Endothelial cell of umbilical vein (primary cell): Measurements from ENCODE around the gene ADCY2. TPM values are rescaled to one million over a fixed set of nuclear protein-coding genes. Genes with fewer than 3 reads are reported as not detected.

ENCODE experiments used
- BruUV-seq: library from RNA; stranded (reverse); fragments of 400-500 nt; replicated peaks from 2 replicates; lab custom pipeline; 2021; lab: Mats Ljungman, UMichigan
- CTCF ChIA-PET: fragments of 300-600, 350-600 bp; sonication (Branson Sonifier 250); formaldehyde crosslinking; loops from one replicate; lab custom pipeline; 2021; ENCODE audit warnings: antibody characterized with exemption, inconsistent platforms; lab: Charles Lee
- POLR2A ChIA-PET: fragments of 300-600, 350-600 bp; sonication (Branson Sonifier 250); formaldehyde crosslinking; loops from one replicate; lab custom pipeline; 2021; ENCODE audit warnings: antibody characterized with exemption, inconsistent platforms; lab: Charles Lee
- DNase-seq: peaks from one replicate; pipeline ENCODE4 v3.0.0-alpha.2; 2011; ENCODE audit warnings: low read depth, low spot score
- FAIRE-seq: peaks from 2 replicates; lab custom pipeline; 2011; peaks lifted over from hg19 to GRCh38; lab: Jason Lieb, UNC
- H2AFZ ChIP-seq: 2 replicates; pipeline ENCODE4 v1.6.0; 2012; ENCODE audit warnings: low read depth, low read length, control low read depth, inconsistent platforms
- H3K27ac ChIP-seq: 2 replicates; pipeline ENCODE4 v1.5.1; 2011; ENCODE audit warnings: low read depth, mild to moderate bottlenecking, control low read depth, low read length, moderate library complexity; ENCODE audit not compliant: insufficient read depth
- H3K27me3 ChIP-seq, 2 experiments: 2 replicates each; pipeline versions ENCODE4 v1.6.0 to v1.6.1; 2011; ENCODE audit warnings: low read length in 2 of 2, mixed read lengths in 1 of 2; ENCODE audit not compliant: control insufficient read depth in 2 of 2, insufficient read depth in 2 of 2
- H3K36me3 ChIP-seq, 2 experiments: 2 replicates in 1 of 2; 3 replicates in 1 of 2; pipeline ENCODE4 v1.5.1; 2011; ENCODE audit warnings: low read length in 2 of 2, mild to moderate bottlenecking in 1 of 2, moderate library complexity in 1 of 2; ENCODE audit not compliant: control insufficient read depth in 2 of 2, insufficient read depth in 2 of 2; ENCODE audit errors: extremely low read depth in 1 of 2
- H3K4me1 ChIP-seq: 3 replicates; pipeline ENCODE4 v1.5.1; 2011; ENCODE audit warnings: mild to moderate bottlenecking, low read length; ENCODE audit not compliant: control insufficient read depth, insufficient read depth; ENCODE audit errors: extremely low read depth
- H3K4me2 ChIP-seq: 2 replicates; pipeline ENCODE4 v1.6.1; 2011; ENCODE audit warnings: low read length, control low read depth, mixed read lengths; ENCODE audit not compliant: insufficient read depth
- H3K4me3 ChIP-seq, 3 experiments: fragments of 200-600 bp in 1 of 3; sonication (generic), shearing (Covaris generic) in 1 of 3; replicated peaks in 1 of 3; 2 replicates each; pipeline ENCODE4 v1.5.1; 2011 to 2016; ENCODE audit warnings: control low read depth in 3 of 3, low read length in 3 of 3, mild to moderate bottlenecking in 2 of 3, inconsistent platforms in 1 of 3, low read depth in 1 of 3, moderate library complexity in 1 of 3; ENCODE audit not compliant: insufficient read depth in 1 of 3
- H3K79me2 ChIP-seq: 2 replicates; pipeline ENCODE4 v1.6.0; 2012; ENCODE audit warnings: low read length, inconsistent platforms; ENCODE audit not compliant: control insufficient read depth, insufficient read depth
- H3K9ac ChIP-seq: replicated peaks from 2 replicates; pipeline ENCODE3; 2011; ENCODE audit warnings: low read length, control low read depth; ENCODE audit not compliant: insufficient read depth; ENCODE audit errors: extremely low read depth
- H3K9me1 ChIP-seq: replicated peaks from 3 replicates; pipeline ENCODE4 v1.6.0; 2011; ENCODE audit warnings: mild to moderate bottlenecking, low read length; ENCODE audit not compliant: control insufficient read depth, insufficient read depth; ENCODE audit errors: extremely low read depth
- H3K9me3 ChIP-seq: replicated peaks from 2 replicates; pipeline ENCODE4 v1.5.1; 2012; ENCODE audit warnings: low read length, inconsistent platforms; ENCODE audit not compliant: control insufficient read depth, insufficient read depth
- H4K20me1 ChIP-seq: replicated peaks from 2 replicates; pipeline ENCODE3; 2011; ENCODE audit warnings: mild to moderate bottlenecking, low read length; ENCODE audit not compliant: control insufficient read depth, insufficient read depth; ENCODE audit errors: extremely low read depth
- CTCF ChIP-seq, 2 donors: IDR thresholded peaks; 1 replicate in 1 of 2; 2 replicates in 1 of 2; pipeline ENCODE4 v1.5.1; 2011; ENCODE audit warnings: low read length in 2 of 2, mild to moderate bottlenecking in 2 of 2, moderate library complexity in 2 of 2, control low read depth in 1 of 2, inconsistent platforms in 1 of 2, low read depth in 1 of 2; ENCODE audit not compliant: insufficient read depth in 1 of 2; ENCODE audit errors: extremely low read depth in 1 of 2
- EZH2 ChIP-seq: IDR thresholded peaks from 2 replicates; pipeline ENCODE4 v1.6.1; 2012; ENCODE audit warnings: borderline replicate concordance, low read depth, mild to moderate bottlenecking, moderate library complexity, low read length, inconsistent platforms; ENCODE audit not compliant: severe bottlenecking
- FOS ChIP-seq: IDR thresholded peaks from 2 replicates; pipeline ENCODE4 v1.6.1; 2011; ENCODE audit warnings: mild to moderate bottlenecking, low read length, moderate library complexity, borderline replicate concordance; ENCODE audit not compliant: insufficient read depth
- GATA2 ChIP-seq: IDR thresholded peaks from 2 replicates; pipeline ENCODE4 v1.7.0; 2011; ENCODE audit warnings: low read depth, mild to moderate bottlenecking, moderate library complexity, mixed read lengths, low read length; ENCODE audit not compliant: insufficient read length, insufficient read depth
- JUN ChIP-seq: IDR thresholded peaks from 2 replicates; pipeline ENCODE4 v1.6.1; 2011; ENCODE audit warnings: borderline replicate concordance, low read depth; ENCODE audit not compliant: insufficient read length, insufficient read depth
- MAX ChIP-seq: IDR thresholded peaks from 2 replicates; pipeline ENCODE4 v1.6.1; 2011; ENCODE audit not compliant: insufficient read depth, insufficient read length
- MYC ChIP-seq: IDR thresholded peaks from one replicate; pipeline ENCODE4 v1.6.1; 2011; ENCODE audit warnings: mild to moderate bottlenecking, low read depth, low read length
- POLR2A ChIP-seq: IDR thresholded peaks from 2 replicates; pipeline ENCODE4 v1.6.1; 2012; ENCODE audit warnings: low read depth, mild to moderate bottlenecking, control low read depth, low read length
- POLR2AphosphoS5 ChIP-seq: IDR thresholded peaks from 2 replicates; pipeline ENCODE4 v1.6.1; 2012; ENCODE audit warnings: low read depth, mild to moderate bottlenecking, control low read depth, low read length, moderate library complexity; ENCODE audit not compliant: insufficient read depth
- dilution Hi-C: fragments of 300-500 bp; cut with MboI; formaldehyde crosslinking; loops from one replicate; pipeline ENCODE4 v1.15.0; 2019; ENCODE audit warnings: low sequenced_read_pairs; ENCODE audit not compliant: extremely low pct_ligation_motif_present
- intact Hi-C: fragments of 100-400 bp; cut with micrococcal nuclease; formaldehyde crosslinking; loops from one replicate; pipeline ENCODE4 v1.10.0; 2022
- polyA plus RNA-seq, 4 experiments: library from polyadenylated mRNA; depleted of rRNA in 3 of 4; stranded (reverse) in 3 of 4; unstranded in 1 of 4; fragments of >200 nt; gene quantifications; 2 replicates each; pipeline versions ENCODE4 v1.2.1 to v1.2.3, GENCODE V29; 2011 to 2012; ENCODE audit warnings: missing spikeins in 1 of 4
- total RNA-seq: library from RNA; stranded (reverse); gene quantifications from 2 replicates; pipeline ENCODE4 v1.2.3, GENCODE V29; 2021

ADCY2 gene
- total and polyA plus RNA-seq, 2 donors (not counting 3 experiments of a cell fraction or from before 2014, with no cell fraction given), result under 0.01 TPM; not detected in 1

GRCh38 chr5:7741415-7742065 is 345.6 kb downstream of the ADCY2 start:
- Histone ChIP-seq H3K4me3 (no peak overlapping the region), H3K9me3 (no peaks in the 10 kb centered on the region), H3K79me2 (no peaks in the 10 kb centered on the region), H3K9me1 (no peaks in the 10 kb centered on the region), H2AFZ (no peak overlapping the region), H3K36me3 (no peaks in the 10 kb centered on the region), H4K20me1 (no peaks in the 10 kb centered on the region), H3K27ac (no peak overlapping the region), H3K9ac (no peak overlapping the region), H3K4me2 (no peak overlapping the region), H3K4me1 (no peaks in the 10 kb centered on the region), H3K27me3 (no peaks in the 10 kb centered on the region)
- DNase-seq (no peak), FAIRE-seq (no peak)
- BruUV-seq, result no TSS peak
- CTCF ChIA-PET, result no interaction called here
- dilution Hi-C loops (no loop called here), intact Hi-C loops (no loop called here)
- no peak for TF ChIP-seq JUN
- no peak for TF ChIP-seq FOS
- no peak for TF ChIP-seq GATA2
- TF ChIP-seq CTCF (IDR thresholded peaks at IDR 0.05; ENCODE audit: extremely low read depth in 1 of 2, insufficient read depth in 1 of 2, low read depth in 1 of 2, low read length in 2 of 2), result no peak
- TF ChIP-seq MYC, result no peak
- no peak for TF ChIP-seq POLR2A
- no peak for TF ChIP-seq MAX
- TF ChIP-seq EZH2, result no peak
- no peak for TF ChIP-seq POLR2AphosphoS5
- POLR2A ChIA-PET, result no interaction called here
